Thyroid gland (tissue), 4 donors: ENCODE measurements around the gene GNG13. TPM values are rescaled to one million over a fixed set of nuclear protein-coding genes. Genes with fewer than 3 reads are reported as not detected.
"Not testable (repeated sequence)": the region's sequence is repeated elsewhere in the genome, so short reads cannot be mapped to it uniquely, and the experiment has no call there.

ENCODE experiments used
- DNase-seq, 2 donors: peaks; one replicate each; pipeline ENCODE4 v3.0.0-alpha.2; 2019
- H3K27ac ChIP-seq, 3 donors: fragments of 200-600 bp; sonication (generic); 1 replicate in 2 of 3; 2 replicates in 1 of 3; pipeline ENCODE4 v1.5.1; 2016 to 2019; ENCODE audit warnings: mild to moderate bottlenecking in 1 of 3, moderate library complexity in 1 of 3
- H3K27me3 ChIP-seq: fragments of 200-600 bp; sonication (generic); one replicate; pipeline ENCODE4 v1.5.1; 2019
- H3K36me3 ChIP-seq, 2 donors: fragments of 200-600 bp; sonication (generic); one replicate each; pipeline ENCODE4 v1.5.1; 2016 to 2019
- H3K4me1 ChIP-seq, 2 donors: fragments of 200-600 bp; sonication (generic); one replicate each; pipeline ENCODE4 v1.5.1; 2017 to 2019
- H3K4me3 ChIP-seq, 3 donors: fragments of 200-600 bp; sonication (generic); replicated peaks in 1 of 3; 1 replicate in 2 of 3; 2 replicates in 1 of 3; pipeline ENCODE4 v1.5.1; 2016; ENCODE audit warnings: mild to moderate bottlenecking in 1 of 3
- H3K9me3 ChIP-seq: fragments of 200-600 bp; sonication (generic); one replicate; pipeline ENCODE4 v1.5.1; 2017
- POLR2A ChIP-seq, 2 donors: fragments of 450-650 bp; IDR thresholded peaks; one replicate each; pipeline ENCODE4 v1.6.1; 2017; ENCODE audit warnings: antibody characterized with exemption in 2 of 2, mild to moderate bottlenecking in 2 of 2, moderate library complexity in 1 of 2
- WGBS, 2 donors: methylation state at CpG; one replicate each; pipeline ENCODE4 v1.1.5; 2017; 5-methylcytosine and 5-hydroxymethylcytosine counted together
- intact Hi-C: fragments of 100-400 bp; cut with DNase I; formaldehyde crosslinking; loops from one replicate; pipeline ENCODE4 v1.15.1; 2023
- total RNA-seq, 4 donors: library from RNA; depleted of rRNA; stranded (reverse); fragments of >200 nt; gene quantifications; one replicate each; pipeline ENCODE4 v1.2.3, GENCODE V29; 2016
- TF ChIP-seq, protein P1 (sequence below), 6 experiments: fragments of 200-600 bp in 3 of 6; fragments of 450-650 bp in 3 of 6; sonication (generic) in 3 of 6; IDR thresholded peaks; one replicate each; pipeline ENCODE4 v1.5.1; 2016 to 2019; ENCODE audit warnings: antibody characterized with exemption in 6 of 6, mild to moderate bottlenecking in 2 of 6, inconsistent platforms in 1 of 6, moderate library complexity in 1 of 6

The GNG13 gene
- total RNA-seq, 4 donors from 2014 or later, result not detected

GRCh38 chr16:821751-822150 lies 21.2 kb upstream of the GNG13 start:
- 48 to 56% methylated on average over 13 of the region's 13 CpGs for WGBS, 2 donors
- peaks cover 5% of the 10 kb centered on the region for H3K27me3 ChIP-seq

DNA sequence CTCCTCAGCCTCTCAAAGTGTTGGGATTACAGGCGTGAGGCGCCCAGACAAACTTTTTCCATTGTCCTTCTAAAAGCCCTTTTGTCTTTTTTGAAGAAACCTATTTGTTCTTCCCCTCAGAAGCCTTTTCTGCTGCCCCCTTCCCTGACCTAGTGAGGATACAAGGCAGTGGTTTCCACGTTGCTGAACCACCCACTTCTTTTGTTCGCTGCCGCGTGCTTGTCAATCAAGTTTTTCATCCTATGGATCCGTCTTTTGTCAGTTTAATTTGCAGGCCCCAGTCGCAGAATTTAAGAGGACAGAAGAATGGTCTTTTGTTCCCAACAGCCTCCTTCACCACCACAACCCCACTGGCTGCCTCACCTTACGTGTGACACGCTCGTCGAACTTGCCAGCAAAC lies 20.2 kb upstream of the GNG13 start:
- H3K27ac ChIP-seq, result no peak overlapping the region
- H3K36me3 ChIP-seq, result no peaks in the 10 kb centered on the region
- no peaks in the 10 kb centered on the region for H3K9me3 ChIP-seq
- no peaks in the 10 kb centered on the region for H3K4me1 ChIP-seq
- intact Hi-C loops, result no loop called here
- no peak for DNase-seq
- no peak for TF ChIP-seq POLR2A (IDR thresholded peaks at IDR 0.05)
- WGBS, 2 donors, result 78 to 80% methylated on average over 12 of the region's 12 CpGs
- H3K4me3 ChIP-seq, result no peak overlapping the region
- peaks cover 10% of the 10 kb centered on the region for H3K27me3 ChIP-seq

More at GRCh38 chr16:821751-822150, 21.2 kb upstream of the GNG13 start:
- no peak for TF ChIP-seq POLR2A (IDR thresholded peaks at IDR 0.05)
- TF ChIP-seq, protein P1, sequence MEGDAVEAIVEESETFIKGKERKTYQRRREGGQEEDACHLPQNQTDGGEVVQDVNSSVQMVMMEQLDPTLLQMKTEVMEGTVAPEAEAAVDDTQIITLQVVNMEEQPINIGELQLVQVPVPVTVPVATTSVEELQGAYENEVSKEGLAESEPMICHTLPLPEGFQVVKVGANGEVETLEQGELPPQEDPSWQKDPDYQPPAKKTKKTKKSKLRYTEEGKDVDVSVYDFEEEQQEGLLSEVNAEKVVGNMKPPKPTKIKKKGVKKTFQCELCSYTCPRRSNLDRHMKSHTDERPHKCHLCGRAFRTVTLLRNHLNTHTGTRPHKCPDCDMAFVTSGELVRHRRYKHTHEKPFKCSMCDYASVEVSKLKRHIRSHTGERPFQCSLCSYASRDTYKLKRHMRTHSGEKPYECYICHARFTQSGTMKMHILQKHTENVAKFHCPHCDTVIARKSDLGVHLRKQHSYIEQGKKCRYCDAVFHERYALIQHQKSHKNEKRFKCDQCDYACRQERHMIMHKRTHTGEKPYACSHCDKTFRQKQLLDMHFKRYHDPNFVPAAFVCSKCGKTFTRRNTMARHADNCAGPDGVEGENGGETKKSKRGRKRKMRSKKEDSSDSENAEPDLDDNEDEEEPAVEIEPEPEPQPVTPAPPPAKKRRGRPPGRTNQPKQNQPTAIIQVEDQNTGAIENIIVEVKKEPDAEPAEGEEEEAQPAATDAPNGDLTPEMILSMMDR (IDR thresholded peaks at IDR 0.05), result no peak
- intact Hi-C loops, result no loop called here
- Histone ChIP-seq H3K27ac (no peak overlapping the region), H3K9me3 (no peaks in the 10 kb centered on the region), H3K36me3 (no peaks in the 10 kb centered on the region), H3K4me3 (no peak overlapping the region), H3K4me1 (no peaks in the 10 kb centered on the region)
- DNase-seq, result no peak

DNA sequence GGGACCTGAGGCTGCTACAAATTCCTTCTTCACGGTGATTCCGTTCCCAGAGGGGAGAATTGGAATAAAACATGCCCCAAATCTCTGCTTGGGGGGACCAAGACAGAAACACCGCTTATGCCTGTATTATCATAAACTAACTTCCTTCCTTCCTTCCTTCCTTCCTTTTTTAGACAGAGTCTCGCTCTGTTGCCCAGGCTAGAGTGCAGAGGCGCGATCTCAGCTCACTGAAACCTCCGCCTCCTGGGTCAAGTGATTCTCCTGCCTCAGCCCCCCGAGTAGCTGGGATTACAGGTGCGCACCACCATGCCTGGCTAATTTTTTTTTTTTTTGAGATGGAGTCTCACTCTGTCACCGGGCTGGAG lies 19.5 kb upstream of the GNG13 start:
- WGBS, 2 donors, result 70 to 72% methylated on average over 10 of the region's 10 CpGs
- DNase-seq, intact Hi-C loops, H3K9me3 ChIP-seq, H3K36me3 ChIP-seq, H3K4me1 ChIP-seq, H3K27ac ChIP-seq, H3K4me3 ChIP-seq: not testable (repeated sequence)
- peaks cover 10% of the 10 kb centered on the region for H3K27me3 ChIP-seq

DNA sequence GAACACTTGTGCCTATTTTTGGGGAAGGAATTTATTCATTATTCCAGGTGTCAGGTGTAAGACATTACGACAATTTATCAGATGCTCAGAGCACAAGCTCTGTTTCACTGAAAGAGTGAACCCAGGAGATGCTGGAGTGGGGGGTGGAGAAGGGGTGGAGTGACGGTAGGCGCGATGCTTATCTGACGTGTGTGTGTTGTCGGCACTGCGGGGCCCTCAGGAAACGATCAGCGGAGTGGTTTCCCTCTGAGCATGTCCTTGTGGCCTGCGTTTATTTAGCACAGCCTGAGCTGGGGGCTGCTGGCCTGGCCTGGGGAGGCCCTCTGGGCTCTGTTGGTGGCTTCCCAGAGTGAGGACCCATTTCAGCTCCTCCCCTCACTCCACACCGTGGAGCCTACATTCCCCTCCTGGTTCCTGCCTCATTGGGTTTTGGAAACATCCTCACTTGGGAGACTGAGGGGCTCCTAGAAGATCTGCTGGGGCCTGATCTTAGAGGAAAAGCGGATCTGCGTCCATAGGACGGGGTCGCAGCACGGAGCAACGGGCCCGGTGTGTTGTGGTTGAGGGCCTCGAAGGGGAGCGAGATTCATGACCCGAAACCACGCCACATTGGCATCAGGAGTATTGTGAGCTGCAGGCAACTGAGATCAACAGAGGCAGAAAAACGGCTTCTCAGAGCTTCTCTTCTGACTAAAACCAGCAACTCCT lies 19.0 kb upstream of the GNG13 start:
- TF ChIP-seq, protein P1 (IDR thresholded peaks at IDR 0.05), result no peak
- intact Hi-C loops, result no loop called here
- no peaks in the 10 kb centered on the region for H3K36me3 ChIP-seq
- peaks cover 10% of the 10 kb centered on the region for H3K27me3 ChIP-seq
- H3K27ac ChIP-seq, result no peak overlapping the region
- no peak overlapping the region for H3K4me3 ChIP-seq
- 58 to 64% methylated on average over 22 to 23 of the region's 23 CpGs for WGBS, 2 donors
- H3K9me3 ChIP-seq, result no peaks in the 10 kb centered on the region
- DNase-seq, result no peak
- H3K4me1 ChIP-seq, result no peaks in the 10 kb centered on the region

DNA sequence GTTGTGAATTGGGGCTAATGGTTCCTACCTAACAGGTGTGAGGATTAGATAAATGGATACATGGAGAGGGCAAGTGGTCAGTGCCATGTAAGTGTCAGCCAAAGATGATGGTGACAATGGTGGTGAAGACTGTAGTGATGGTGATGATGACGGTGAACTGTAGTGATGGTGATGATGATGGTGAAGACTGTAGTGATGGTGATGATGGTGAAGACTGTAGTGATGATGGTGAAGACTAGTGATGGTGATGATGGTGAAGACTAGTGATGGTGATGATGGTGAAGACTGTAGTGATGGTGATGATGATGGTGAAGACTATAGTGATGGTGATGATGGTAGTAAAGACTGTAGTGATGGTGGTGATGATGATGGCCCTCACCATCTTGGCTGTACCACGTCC lies 18.1 kb upstream of the GNG13 start:
- peaks cover 10% of the 10 kb centered on the region for H3K27me3 ChIP-seq
- no peak overlapping the region for H3K4me3 ChIP-seq
- H3K9me3 ChIP-seq, result no peaks in the 10 kb centered on the region
- 78 to 79% methylated on average over 2 of the region's 2 CpGs for WGBS, 2 donors
- no peaks in the 10 kb centered on the region for H3K36me3 ChIP-seq
- H3K27ac ChIP-seq, result no peak overlapping the region
- H3K4me1 ChIP-seq, result peaks cover 0 to 4% of the 10 kb centered on the region in 2 donors
- no peak for DNase-seq
- TF ChIP-seq POLR2A (IDR thresholded peaks at IDR 0.05), result no peak
- TF ChIP-seq, protein P1 (IDR thresholded peaks at IDR 0.05), result no peak
- intact Hi-C loops, result no loop called here

DNA sequence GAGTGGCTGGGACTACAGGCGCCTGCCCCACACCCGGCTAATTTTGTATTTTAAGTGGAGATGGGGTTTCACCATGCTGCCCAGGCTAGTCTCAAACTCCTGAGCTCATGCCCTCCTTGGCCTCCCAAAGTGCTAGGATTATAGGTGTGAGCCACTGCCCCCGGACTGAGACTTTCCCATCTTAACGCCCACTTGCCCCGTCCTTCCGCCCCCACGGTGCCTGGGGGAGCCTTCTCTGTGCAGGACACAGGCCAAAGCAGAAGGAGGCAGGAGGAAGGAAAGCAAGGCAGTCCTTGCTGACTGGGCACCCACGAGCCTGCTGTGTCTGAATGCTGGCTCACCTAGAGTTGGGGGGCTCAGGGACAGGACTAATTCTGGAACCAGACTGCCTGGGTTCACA lies 17.6 kb upstream of the GNG13 start:
- Histone ChIP-seq H3K27me3 (peaks cover 12% of the 10 kb centered on the region), H3K4me3 (no peak overlapping the region), H3K36me3 (no peaks in the 10 kb centered on the region), H3K9me3 (no peaks in the 10 kb centered on the region), H3K27ac (no peak overlapping the region), H3K4me1 (peaks cover 0 to 9% of the 10 kb centered on the region in 2 donors)
- no peak for TF ChIP-seq POLR2A (IDR thresholded peaks at IDR 0.05)
- TF ChIP-seq, protein P1 (IDR thresholded peaks at IDR 0.05), result no peak
- 77 to 80% methylated on average over 8 of the region's 8 CpGs for WGBS, 2 donors
- intact Hi-C loops, result no loop called here
- no peak for DNase-seq
